HepG2 (cell line): Measurements from ENCODE around the gene ISY1. TPM values are rescaled to one million over a fixed set of nuclear protein-coding genes. Genes with fewer than 3 reads are reported as not detected.

ENCODE experiments used
- JUND ChIP-seq: sonication (generic); formaldehyde crosslinking; IDR thresholded peaks from 2 replicates; pipeline ENCODE4 v1.8.0; 2022; ENCODE audit warnings: mild to moderate bottlenecking, missing genetic modification reagents
- KLF12 ChIP-seq: sonication (generic); formaldehyde crosslinking; IDR thresholded peaks from 2 replicates; pipeline ENCODE4 v1.4.0; 2020; ENCODE audit warnings: missing genetic modification reagents, borderline replicate concordance
- MAZ ChIP-seq, 2 experiments: sonication (generic) in 1 of 2; formaldehyde crosslinking in 1 of 2; IDR thresholded peaks; 2 replicates each; pipeline versions ENCODE4 v1.5.0 to v1.6.1; 2012 to 2020; ENCODE audit warnings: low read depth in 2 of 2, mild to moderate bottlenecking in 2 of 2, borderline replicate concordance in 1 of 2, improper control_type of control experiment in 1 of 2, low read length in 1 of 2, missing genetic modification reagents in 1 of 2, moderate library complexity in 1 of 2
- MNT ChIP-seq: fragments of 450-650 bp; IDR thresholded peaks from 2 replicates; pipeline ENCODE4 v1.6.1; 2016
- PCBP2 ChIP-seq: fragments of 200-400 bp; formaldehyde crosslinking; optimal IDR thresholded peaks from 2 replicates; pipeline ENCODE3; 2018; ENCODE audit warnings: low read length, low read depth; ENCODE audit not compliant: poor library complexity, severe bottlenecking
- PRDM4 ChIP-seq: sonication (generic); formaldehyde crosslinking; IDR thresholded peaks from 2 replicates; pipeline ENCODE4 v1.9.0; 2021; ENCODE audit warnings: missing genetic modification reagents, borderline replicate concordance
- SOX6 ChIP-seq, 2 experiments: fragments of 450-650 bp in 1 of 2; sonication (generic) in 1 of 2; formaldehyde crosslinking in 1 of 2; IDR thresholded peaks; 2 replicates each; pipeline versions ENCODE4 v1.4.0 to v1.6.1; 2017 to 2020; ENCODE audit warnings: antibody characterized with exemption in 1 of 2, mild to moderate bottlenecking in 1 of 2, missing genetic modification reagents in 1 of 2
- TAF1 ChIP-seq: sonication (generic); formaldehyde crosslinking; IDR thresholded peaks from 2 replicates; pipeline ENCODE4 v1.4.0; 2020; ENCODE audit warnings: missing genetic modification reagents
- ZHX1 ChIP-seq: sonication (generic); formaldehyde crosslinking; IDR thresholded peaks from 2 replicates; pipeline ENCODE4 v1.8.1; 2022; ENCODE audit warnings: low read depth, mild to moderate bottlenecking, missing genetic modification reagents
- ZNF30 ChIP-seq: sonication (generic); formaldehyde crosslinking; IDR thresholded peaks from 2 replicates; pipeline ENCODE4 v1.5.0; 2020; ENCODE audit warnings: mild to moderate bottlenecking, missing genetic modification reagents
- ZNF33A ChIP-seq: sonication (generic); formaldehyde crosslinking; IDR thresholded peaks from 2 replicates; pipeline ENCODE4 v1.5.1; 2020; ENCODE audit warnings: missing genetic modification reagents, mild to moderate bottlenecking, moderate library complexity, borderline replicate concordance
- ZNF549 ChIP-seq: sonication (generic); formaldehyde crosslinking; IDR thresholded peaks from 2 replicates; pipeline ENCODE4 v1.5.0; 2020; ENCODE audit warnings: missing genetic modification reagents
- ZNF883 ChIP-seq: sonication (generic); formaldehyde crosslinking; IDR thresholded peaks from 2 replicates; pipeline ENCODE4 v1.5.1; 2020; ENCODE audit warnings: mild to moderate bottlenecking, missing genetic modification reagents; ENCODE audit errors: not compliant biosample characterization
- polyA plus RNA-seq, 8 experiments: library from polyadenylated mRNA; depleted of rRNA in 3 of 8; stranded (reverse) in 7 of 8; unstranded in 1 of 8; fragments of >200 nt; fragmentation: Illumina TruSeq in 4 of 8; extraction: Trizol in 4 of 8; gene quantifications; 2 replicates each; pipeline versions ENCODE4 v1.2.1 to v1.2.3, GENCODE V29; 2011 to 2016; ENCODE audit warnings: low read depth in 4 of 8, missing spikeins in 1 of 8, mixed read lengths in 1 of 8; ENCODE audit not compliant: insufficient read depth in 1 of 8
- total RNA-seq, 5 experiments: library from RNA; depleted of rRNA; stranded (reverse); fragments of >200 nt; fragmentation: Illumina TruSeq; extraction: Trizol; gene quantifications; 2 replicates each; pipeline ENCODE4 v1.2.3, GENCODE V29; 2016; ENCODE audit warnings: low read depth in 1 of 5
- TF ChIP-seq, protein P1 (sequence below): sonication (generic); formaldehyde crosslinking; IDR thresholded peaks from 2 replicates; pipeline ENCODE4 v1.5.0; 2020; ENCODE audit warnings: missing genetic modification reagents, mild to moderate bottlenecking, borderline replicate concordance
- TF ChIP-seq, protein P2 (sequence below): sonication (generic); formaldehyde crosslinking; IDR thresholded peaks from 2 replicates; pipeline ENCODE4 v1.4.0; 2020; ENCODE audit warnings: missing genetic modification reagents

The ISY1 gene
- total and polyA plus RNA-seq, 2 of the 13 experiments (the other 11 are each of a cell fraction or from before 2014, with no cell fraction given): 21.0 to 39.1 TPM

- TF ChIP-seq ZHX1: peak; percentile 77; the same call in 1 of the 2 replicates
- TF ChIP-seq KLF12 (CRISPR knock-in tag): no peak
- TF ChIP-seq MNT: peak; percentile 50
- TF ChIP-seq, protein P1, sequence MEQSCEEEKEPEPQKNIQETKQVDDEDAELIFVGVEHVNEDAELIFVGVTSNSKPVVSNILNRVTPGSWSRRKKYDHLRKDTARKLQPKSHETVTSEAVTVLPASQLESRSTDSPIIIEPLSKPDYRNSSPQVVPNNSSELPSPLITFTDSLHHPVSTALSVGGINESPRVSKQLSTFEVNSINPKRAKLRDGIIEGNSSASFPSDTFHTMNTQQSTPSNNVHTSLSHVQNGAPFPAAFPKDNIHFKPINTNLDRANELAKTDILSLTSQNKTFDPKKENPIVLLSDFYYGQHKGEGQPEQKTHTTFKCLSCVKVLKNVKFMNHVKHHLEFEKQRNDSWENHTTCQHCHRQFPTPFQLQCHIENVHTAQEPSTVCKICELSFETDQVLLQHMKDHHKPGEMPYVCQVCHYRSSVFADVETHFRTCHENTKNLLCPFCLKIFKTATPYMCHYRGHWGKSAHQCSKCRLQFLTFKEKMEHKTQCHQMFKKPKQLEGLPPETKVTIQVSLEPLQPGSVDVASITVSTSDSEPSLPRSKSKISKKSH (CRISPR knock-in tag): no peak; the same call in 1 of the 2 replicates
- TF ChIP-seq TAF1 (CRISPR knock-in tag): peak; percentile 74
- 0 out of 2 replicates have a peak, but pooled peaks have one; percentile 39 for TF ChIP-seq JUND (CRISPR knock-in tag)
- TF ChIP-seq ZNF549 (CRISPR knock-in tag): no peak
- TF ChIP-seq ZNF30 (CRISPR knock-in tag): no peak
- TF ChIP-seq PCBP2: no peak
- no peak for TF ChIP-seq ZNF883 (CRISPR knock-in tag)
- no peak for TF ChIP-seq SOX6 (IDR thresholded peaks at IDR 0.05)
- peak; percentile 89 for TF ChIP-seq SOX6 (CRISPR knock-in tag; IDR thresholded peaks at IDR 0.05)
- TF ChIP-seq MAZ (IDR thresholded peaks at IDR 0.05; ENCODE audit: borderline replicate concordance, low read depth, low read length): no peak
- TF ChIP-seq MAZ (CRISPR knock-in tag; IDR thresholded peaks at IDR 0.05; ENCODE audit: low read depth): peak; percentile 53; the same call in 1 of the 2 replicates
- TF ChIP-seq ZNF33A: 0 out of 2 replicates have a peak, but pooled peaks have one; percentile 77
- TF ChIP-seq, protein P2, sequence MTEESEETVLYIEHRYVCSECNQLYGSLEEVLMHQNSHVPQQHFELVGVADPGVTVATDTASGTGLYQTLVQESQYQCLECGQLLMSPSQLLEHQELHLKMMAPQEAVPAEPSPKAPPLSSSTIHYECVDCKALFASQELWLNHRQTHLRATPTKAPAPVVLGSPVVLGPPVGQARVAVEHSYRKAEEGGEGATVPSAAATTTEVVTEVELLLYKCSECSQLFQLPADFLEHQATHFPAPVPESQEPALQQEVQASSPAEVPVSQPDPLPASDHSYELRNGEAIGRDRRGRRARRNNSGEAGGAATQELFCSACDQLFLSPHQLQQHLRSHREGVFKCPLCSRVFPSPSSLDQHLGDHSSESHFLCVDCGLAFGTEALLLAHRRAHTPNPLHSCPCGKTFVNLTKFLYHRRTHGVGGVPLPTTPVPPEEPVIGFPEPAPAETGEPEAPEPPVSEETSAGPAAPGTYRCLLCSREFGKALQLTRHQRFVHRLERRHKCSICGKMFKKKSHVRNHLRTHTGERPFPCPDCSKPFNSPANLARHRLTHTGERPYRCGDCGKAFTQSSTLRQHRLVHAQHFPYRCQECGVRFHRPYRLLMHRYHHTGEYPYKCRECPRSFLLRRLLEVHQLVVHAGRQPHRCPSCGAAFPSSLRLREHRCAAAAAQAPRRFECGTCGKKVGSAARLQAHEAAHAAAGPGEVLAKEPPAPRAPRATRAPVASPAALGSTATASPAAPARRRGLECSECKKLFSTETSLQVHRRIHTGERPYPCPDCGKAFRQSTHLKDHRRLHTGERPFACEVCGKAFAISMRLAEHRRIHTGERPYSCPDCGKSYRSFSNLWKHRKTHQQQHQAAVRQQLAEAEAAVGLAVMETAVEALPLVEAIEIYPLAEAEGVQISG (CRISPR knock-in tag): peak; percentile 76
- no peak for TF ChIP-seq PRDM4 (CRISPR knock-in tag)
These were observed 41.3 kb downstream of the ISY1 start (continued) for GRCh38 chr3:129119365-129120100.
